Naive thymus-derived CD8-positive, alpha-beta T cell (primary cell): ENCODE measurements around the gene HEYL. TPM values are rescaled to one million over a fixed set of nuclear protein-coding genes. Genes with fewer than 3 reads are reported as not detected.
"Not testable (repeated sequence)": the region's sequence is repeated elsewhere in the genome, so short reads cannot be mapped to it uniquely, and the experiment has no call there.

ENCODE experiments used
- ATAC-seq, 2 donors: fragments of 150-1000 bp; cut with Tn5 transposase in 1 of 2; sonication (Bioruptor Pico), chemical (Tn5 transposase) in 1 of 2; 1 replicate in 1 of 2; 2 replicates in 1 of 2; pipeline ENCODE4 v1.10.0; 2021; ENCODE audit warnings: mild to moderate bottlenecking in 2 of 2, moderate library complexity in 2 of 2
- POLR2A ChIA-PET: fragments of 350-600 bp; sonication (Branson Sonifier 250); formaldehyde crosslinking; loops from one replicate; lab custom pipeline; 2021; ENCODE audit warnings: antibody characterized with exemption; lab: Charles Lee
- DNase-seq, 10 donors: peaks; one replicate each; pipeline versions ENCODE4 v3.0.0 to v3.0.0-alpha.2; 2020 to 2022
- H3K27ac Mint-ChIP-seq, 10 donors: one replicate each; pipeline ENCODE4 v1.8.0; 2020 to 2022; ENCODE audit warnings: mild to moderate bottlenecking in 10 of 10, mixed read lengths in 10 of 10, moderate library complexity in 4 of 10, inconsistent platforms in 1 of 10
- H3K27me3 Mint-ChIP-seq, 5 donors: one replicate each; pipeline ENCODE4 v1.8.0; 2021 to 2022; ENCODE audit warnings: mixed read lengths in 5 of 5
- H3K36me3 Mint-ChIP-seq, 3 donors: one replicate each; pipeline ENCODE4 v1.8.0; 2020 to 2022; ENCODE audit warnings: mixed read lengths in 3 of 3, mild to moderate bottlenecking in 2 of 3, inconsistent platforms in 1 of 3
- H3K4me1 Mint-ChIP-seq, 4 donors: one replicate each; pipeline ENCODE4 v1.8.0; 2021 to 2022; ENCODE audit warnings: mixed read lengths in 4 of 4
- H3K4me3 Mint-ChIP-seq, 10 donors: one replicate each; pipeline ENCODE4 v1.8.0; 2020 to 2022; ENCODE audit warnings: mild to moderate bottlenecking in 10 of 10, mixed read lengths in 10 of 10, moderate library complexity in 6 of 10, inconsistent platforms in 1 of 10
- H3K9me3 Mint-ChIP-seq, 9 donors: one replicate each; pipeline ENCODE4 v1.8.0; 2020 to 2022; ENCODE audit warnings: mixed read lengths in 9 of 9, mild to moderate bottlenecking in 3 of 9, inconsistent platforms in 1 of 9, moderate library complexity in 1 of 9
- polyA plus RNA-seq, 3 donors: library from polyadenylated mRNA; unstranded; fragments of 300-500 nt; fragmentation: Illumina TruSeq; gene quantifications; one replicate each; pipeline ENCODE4 v1.2.3, GENCODE V29; 2021
- total RNA-seq, 8 experiments: library from RNA in 2 of 8; stranded (reverse) in 2 of 8; gene quantifications; one replicate each; pipeline ENCODE4 v1.2.3 and lab custom pipeline; 2021 to 2026

The HEYL gene
- total and polyA plus RNA-seq, 5 experiments from 2014 or later, result 0.11 to 0.30 TPM; not detected in 3

GRCh38 chr1:39620659-39621165, 18.7 kb downstream of the HEYL start:
- ATAC-seq (no peak), DNase-seq (no peak)
- Mint-ChIP-seq H3K4me3 (no peak overlapping the region), H3K9me3 (peaks cover 0 to 3% (median 0%) of the 10 kb centered on the region in 9 donors), H3K27me3 (peaks cover 7 to 33% (median 15%) of the 10 kb centered on the region in 5 donors), H3K4me1 (no peaks in the 10 kb centered on the region), H3K36me3 (no peaks in the 10 kb centered on the region), H3K27ac (no peak overlapping the region)
- POLR2A ChIA-PET, result no interaction called here

- Mint-ChIP-seq H3K4me3 (no peak overlapping the region), H3K4me1 (no peaks in the 10 kb centered on the region), H3K27ac (no peak overlapping the region), H3K36me3 (no peaks in the 10 kb centered on the region), H3K9me3 (peaks cover 0 to 3% (median 0%) of the 10 kb centered on the region in 9 donors), H3K27me3 (peaks cover 4 to 10% (median 5%) of the 10 kb centered on the region in 5 donors)
- no peak for ATAC-seq
- no peak for DNase-seq
- POLR2A ChIA-PET, result no interaction called here
Observed at GRCh38 chr1:39617488-39618049, 21.9 kb downstream of the HEYL start.

- Mint-ChIP-seq H3K36me3 (no peaks in the 10 kb centered on the region), H3K4me3 (no peak overlapping the region), H3K27ac (no peak overlapping the region), H3K27me3 (peaks cover 4 to 10% (median 5%) of the 10 kb centered on the region in 5 donors), H3K9me3 (no peaks in the 10 kb centered on the region), H3K4me1 (no peaks in the 10 kb centered on the region)
- POLR2A ChIA-PET, result no interaction called here
- DNase-seq (no peak), ATAC-seq (no peak)
Observed at GRCh38 chr1:39615086-39615673, 24.3 kb downstream of the HEYL start.

- Mint-ChIP-seq H3K9me3 (no peaks in the 10 kb centered on the region), H3K36me3 (no peaks in the 10 kb centered on the region), H3K4me1 (peaks cover under 1 to 3% (median 2%) of the 10 kb centered on the region in 4 donors), H3K4me3 (no peak overlapping the region), H3K27ac (no peak overlapping the region), H3K27me3 (peaks cover 4 to 10% (median 6%) of the 10 kb centered on the region in 5 donors)
- DNase-seq (no peak), ATAC-seq (no peak)
- POLR2A ChIA-PET, result no interaction called here
Observed at GRCh38 chr1:39614488-39614887, 25.0 kb downstream of the HEYL start.

- no peak overlapping the region for H3K4me3 Mint-ChIP-seq
- no peak overlapping the region for H3K27ac Mint-ChIP-seq
- no peaks in the 10 kb centered on the region for H3K36me3 Mint-ChIP-seq
- no peaks in the 10 kb centered on the region for H3K9me3 Mint-ChIP-seq
- POLR2A ChIA-PET, result no interaction called here
- ATAC-seq (no peak), DNase-seq (no peak)
- H3K4me1 Mint-ChIP-seq, result peaks cover 2 to 6% (median 5%) of the 10 kb centered on the region in 4 donors
- peaks cover 4 to 12% (median 6%) of the 10 kb centered on the region in 5 donors for H3K27me3 Mint-ChIP-seq
Observed at GRCh38 chr1:39613250-39613649, 26.2 kb downstream of the HEYL start.

- no peaks in the 10 kb centered on the region for H3K9me3 Mint-ChIP-seq
- POLR2A ChIA-PET, result no interaction called here
- peaks cover 0 to 11% (median 6%) of the 10 kb centered on the region in 5 donors for H3K27me3 Mint-ChIP-seq
- peak; percentile 80 to 88 for ATAC-seq
- H3K36me3 Mint-ChIP-seq, result no peaks in the 10 kb centered on the region
- peaks cover 4 to 11% (median 8%) of the 10 kb centered on the region in 4 donors for H3K4me1 Mint-ChIP-seq
- peak overlapping the region in 1 of 10 donors; percentile 28 for H3K4me3 Mint-ChIP-seq
- peak in 9 of 10 donors; percentile 58 to 76 (median 69) for DNase-seq
- H3K27ac Mint-ChIP-seq, result peak overlapping the region in 1 of 10 donors; percentile 18
Observed at GRCh38 chr1:39609618-39610331, 29.7 kb downstream of the HEYL start.

GRCh38 chr1:39608921-39609320, 30.5 kb downstream of the HEYL start:
- peaks cover 0 to 11% (median 6%) of the 10 kb centered on the region in 5 donors for H3K27me3 Mint-ChIP-seq

GRCh38 chr1:39603677-39604076, 35.8 kb downstream of the HEYL start:
- H3K9me3 Mint-ChIP-seq, H3K4me3 Mint-ChIP-seq, H3K36me3 Mint-ChIP-seq, H3K27ac Mint-ChIP-seq, H3K4me1 Mint-ChIP-seq, DNase-seq, POLR2A ChIA-PET, ATAC-seq: not testable (repeated sequence)
- H3K27me3 Mint-ChIP-seq, result peaks cover 8 to 29% (median 10%) of the 10 kb centered on the region in 5 donors

More at GRCh38 chr1:39608921-39609320, 30.5 kb downstream of the HEYL start:
- H3K27ac Mint-ChIP-seq, result peak overlapping the region in 1 of 10 donors; percentile 60
- no peaks in the 10 kb centered on the region for H3K36me3 Mint-ChIP-seq
- ATAC-seq (no peak), DNase-seq (no peak)
- peak overlapping the region in 1 of 10 donors; percentile 50 for H3K4me3 Mint-ChIP-seq
- POLR2A ChIA-PET, result no interaction called here
- H3K9me3 Mint-ChIP-seq, result no peaks in the 10 kb centered on the region
- H3K4me1 Mint-ChIP-seq, result peaks cover 4 to 11% (median 8%) of the 10 kb centered on the region in 4 donors

- H3K27me3 Mint-ChIP-seq, result peaks cover 7 to 29% (median 10%) of the 10 kb centered on the region in 5 donors
- H3K9me3 Mint-ChIP-seq, H3K27ac Mint-ChIP-seq, H3K4me1 Mint-ChIP-seq, H3K4me3 Mint-ChIP-seq, H3K36me3 Mint-ChIP-seq, DNase-seq, ATAC-seq: not testable (repeated sequence)
- POLR2A ChIA-PET, result interaction anchor here (0.7 kb wide), 1 partner anchor 338 kb away, joined by 3 read pairs; no protein-coding TSS in a partner anchor
Observed at GRCh38 chr1:39601667-39602255, 37.7 kb downstream of the HEYL start.

GRCh38 chr1:39596163-39596562, 43.3 kb downstream of the HEYL start:
- no peaks in the 10 kb centered on the region for H3K4me1 Mint-ChIP-seq
- H3K27me3 Mint-ChIP-seq, result peaks cover 3 to 11% (median 5%) of the 10 kb centered on the region in 5 donors
- no peak overlapping the region for H3K27ac Mint-ChIP-seq
- H3K36me3 Mint-ChIP-seq, result no peaks in the 10 kb centered on the region
- no peak for DNase-seq
- POLR2A ChIA-PET, result no interaction called here
- no peak overlapping the region for H3K4me3 Mint-ChIP-seq
- no peaks in the 10 kb centered on the region for H3K9me3 Mint-ChIP-seq
- ATAC-seq, result no peak

GRCh38 chr1:39593386-39593785, 46.1 kb downstream of the HEYL start:
- POLR2A ChIA-PET, result no interaction called here
- Mint-ChIP-seq H3K9me3 (no peaks in the 10 kb centered on the region), H3K4me3 (no peak overlapping the region), H3K36me3 (no peaks in the 10 kb centered on the region), H3K27ac (no peak overlapping the region), H3K27me3 (peaks cover 0 to 6% (median 3%) of the 10 kb centered on the region in 5 donors), H3K4me1 (peaks cover 0 to 2% (median 0%) of the 10 kb centered on the region in 4 donors)
- no peak for ATAC-seq
- DNase-seq, result no peak

- H3K27ac Mint-ChIP-seq, result no peak overlapping the region
Observed at GRCh38 chr1:39592069-39592468, 47.4 kb downstream of the HEYL start.

More at GRCh38 chr1:39592069-39592468, 47.4 kb downstream of the HEYL start:
- Mint-ChIP-seq H3K4me1 (peaks cover 0 to 2% (median 0%) of the 10 kb centered on the region in 4 donors), H3K9me3 (no peaks in the 10 kb centered on the region), H3K4me3 (no peak overlapping the region), H3K27me3 (peaks cover 0 to 6% (median 3%) of the 10 kb centered on the region in 5 donors), H3K36me3 (no peaks in the 10 kb centered on the region)
- DNase-seq, result no peak
- POLR2A ChIA-PET, result no interaction called here
- ATAC-seq, result no peak
